Spleen (tissue), 11 donors: ENCODE measurements around the gene NSG1. TPM values are rescaled to one million over a fixed set of nuclear protein-coding genes. Genes with fewer than 3 reads are reported as not detected.

Experiments
- DNase-seq: peaks from one replicate; pipeline ENCODE4 v3.0.0-alpha.2; 2020
- H3K27ac ChIP-seq, 8 donors: fragments of 200-600 bp; sonication (generic) in 7 of 8; 1 replicate in 4 of 8; 2 replicates in 4 of 8; pipeline versions ENCODE4 v1.5.0 to v1.8.0; 2016 to 2021; ENCODE audit warnings: inconsistent platforms in 4 of 8, mild to moderate bottlenecking in 4 of 8, moderate library complexity in 1 of 8
- H3K27me3 ChIP-seq, 7 donors: fragments of 200-600 bp; sonication (generic) in 6 of 7; replicated peaks in 1 of 7; 1 replicate in 4 of 7; 2 replicates in 3 of 7; pipeline versions ENCODE4 v1.5.0 to v1.8.0; 2016 to 2021; ENCODE audit warnings: inconsistent platforms in 3 of 7, mild to moderate bottlenecking in 1 of 7
- H3K36me3 ChIP-seq, 6 donors: fragments of 200-600 bp; sonication (generic) in 5 of 6; 1 replicate in 4 of 6; 2 replicates in 2 of 6; pipeline versions ENCODE4 v1.5.0 to v1.8.0; 2016 to 2021; ENCODE audit warnings: inconsistent platforms in 2 of 6
- H3K4me1 ChIP-seq, 6 donors: fragments of 200-600 bp; sonication (generic) in 5 of 6; 1 replicate in 3 of 6; 2 replicates in 3 of 6; pipeline versions ENCODE4 v1.5.0 to v1.8.0; 2016 to 2021; ENCODE audit warnings: inconsistent platforms in 3 of 6
- H3K4me3 ChIP-seq, 8 donors: fragments of 200-600 bp; sonication (generic) in 7 of 8; 1 replicate in 4 of 8; 2 replicates in 4 of 8; pipeline versions ENCODE4 v1.5.0 to v1.8.0; 2016 to 2021; ENCODE audit warnings: inconsistent platforms in 4 of 8, mild to moderate bottlenecking in 4 of 8, moderate library complexity in 2 of 8
- H3K9me3 ChIP-seq, 8 donors: fragments of 200-600 bp; sonication (generic) in 7 of 8; 1 replicate in 4 of 8; 2 replicates in 4 of 8; pipeline versions ENCODE4 v1.5.0 to v1.8.0; 2016 to 2021; ENCODE audit warnings: inconsistent platforms in 4 of 8
- CTCF ChIP-seq, 11 experiments: fragments of 200-600 bp in 7 of 11; fragments of 450-650 bp in 4 of 11; sonication (generic) in 4 of 11; IDR thresholded peaks in 8 of 11; conservative IDR thresholded peaks in 3 of 11; 1 replicate in 7 of 11; 2 replicates in 4 of 11; pipeline versions ENCODE4 v1.4.0 to v1.8.0; 2016 to 2021; ENCODE audit warnings: antibody characterized with exemption in 11 of 11, inconsistent platforms in 4 of 11, mild to moderate bottlenecking in 1 of 11
- POLR2A ChIP-seq, 3 donors: fragments of 450-650 bp; IDR thresholded peaks; one replicate each; pipeline ENCODE4 v1.5.1; 2017; ENCODE audit warnings: antibody characterized with exemption in 3 of 3, mild to moderate bottlenecking in 1 of 3
- POLR2AphosphoS5 ChIP-seq, 3 donors: sonication (generic); formaldehyde crosslinking; IDR thresholded peaks; one replicate each; pipeline ENCODE4 v1.5.1; 2017; ENCODE audit warnings: antibody characterized with exemption in 3 of 3
- WGBS, 5 donors: extraction: QIAGEN DNeasy Blood & Tissue Kit in 3 of 5; methylation state at CpG; one replicate each; pipeline versions ENCODE4 v1.1.5 to v1.1.7; 2013 to 2018; 5-methylcytosine and 5-hydroxymethylcytosine counted together
- intact Hi-C: fragments of 100-400 bp; cut with DNase I; formaldehyde crosslinking; loops from one replicate; pipeline ENCODE4 v1.15.0; 2023; ENCODE audit warnings: low total_unique reads
- polyA plus RNA-seq, 3 donors: library from polyadenylated mRNA; stranded (reverse); fragments of 200-250 nt; gene quantifications; one replicate each; pipeline ENCODE4 v1.2.1, GENCODE V29; 2013
- total RNA-seq, 7 donors: library from RNA; depleted of rRNA in 3 of 7; stranded (reverse); fragments of >200 nt in 3 of 7; fragmentation: NEBNext Ultra II Directional in 4 of 7; extraction: Animal tissue kit (Norgen Biotek cat#: 25700) in 4 of 7; gene quantifications; one replicate each; pipeline versions ENCODE4 v1.1.0 to v1.2.1, GENCODE V29; 2016 to 2021
- donor health status: healthy with polysubstance abuse.
- donor health status: DM: no; HTN: no; CAD: no; lungs with moderate emphysema.
- donor health status: DM: no; HTN: no; CAD: no.
- donor health status: Bipolar disorder and iron deficiency.
- donor health status: healthy.
- donor health status: DM: no; HTN: no; CAD: no.
- donor health status: DM: yes; HTN: yes; CAD: no.

The NSG1 gene
- total and polyA plus RNA-seq, 10 donors: 0.22 to 4.1 (median 1.4) TPM

DNA sequence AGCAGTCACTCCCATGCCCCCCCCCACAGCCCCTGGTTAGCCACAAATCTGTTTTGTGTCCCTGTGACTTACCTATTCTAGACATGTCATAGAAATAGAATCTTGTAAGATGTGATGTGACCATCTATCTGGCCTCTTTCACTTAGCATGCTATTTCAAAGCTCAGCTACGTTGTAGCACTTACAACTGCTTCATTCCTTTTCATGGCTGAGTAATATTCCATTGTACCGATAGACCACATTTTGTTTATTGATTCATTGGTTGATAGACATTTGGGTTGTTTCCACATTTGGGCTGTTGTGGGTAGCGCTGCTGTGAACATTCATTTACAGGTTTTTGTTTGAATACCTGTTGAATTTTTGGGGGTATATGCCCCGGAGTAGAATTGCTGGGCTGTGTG is 11.5 kb downstream of the NSG1 start:
- Histone ChIP-seq H3K4me3 (no peak overlapping the region), H3K27ac (no peak overlapping the region), H3K9me3 (peaks cover 0 to 15% (median 0%) of the 10 kb centered on the region in 8 donors), H3K4me1 (peaks cover 0 to 13% (median 0%) of the 10 kb centered on the region in 6 donors), H3K27me3 (peaks cover 0 to 72% (median 0%) of the 10 kb centered on the region in 7 donors), H3K36me3 (no peaks in the 10 kb centered on the region)
- DNase-seq: no peak
- TF ChIP-seq CTCF (IDR thresholded peaks at IDR 0.05 in 8 of 11, conservative IDR thresholded peaks at IDR 0.05 in 3 of 11) (no peak), POLR2AphosphoS5 (IDR thresholded peaks at IDR 0.05) (no peak), POLR2A (IDR thresholded peaks at IDR 0.05) (no peak)
- intact Hi-C loops: no loop called here
- WGBS, 5 donors: 62 to 83% (median 73%) methylated on average over 4 of the region's 4 CpGs

DNA sequence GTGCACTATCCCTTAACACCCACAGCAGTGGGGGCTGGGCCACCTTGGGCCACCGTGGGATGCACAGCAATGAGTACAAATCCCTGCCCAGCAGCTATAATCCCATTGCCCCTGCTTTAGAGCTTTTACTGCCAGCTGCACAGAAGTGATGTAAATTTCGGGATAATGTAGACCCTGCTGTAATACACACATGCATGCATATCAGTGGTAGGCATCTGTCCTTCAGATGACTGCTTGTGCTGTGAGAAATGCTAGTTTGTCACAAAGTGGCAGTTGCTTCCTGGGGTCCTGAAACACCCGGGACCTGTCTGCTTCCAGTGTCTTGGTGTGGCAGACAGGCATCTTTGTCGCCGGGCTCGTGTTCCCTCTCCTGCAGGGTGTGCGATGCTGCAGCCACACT is 14.1 kb downstream of the NSG1 start:
- H3K4me3 ChIP-seq: no peak overlapping the region
- TF ChIP-seq POLR2AphosphoS5 (IDR thresholded peaks at IDR 0.05): no peak
- peaks cover 0 to 5% (median 0%) of the 10 kb centered on the region in 6 donors for H3K4me1 ChIP-seq
- 73 to 79% (median 77%) methylated on average over 6 to 7 of the region's 7 CpGs for WGBS, 5 donors
- H3K27ac ChIP-seq: no peak overlapping the region
- H3K27me3 ChIP-seq: peaks cover 0 to 70% (median 0%) of the 10 kb centered on the region in 7 donors
- no peaks in the 10 kb centered on the region for H3K36me3 ChIP-seq
- intact Hi-C loops: no loop called here
- no peak for DNase-seq
- H3K9me3 ChIP-seq: peaks cover 0 to 15% (median 0%) of the 10 kb centered on the region in 8 donors

- Histone ChIP-seq H3K27ac (no peak overlapping the region), H3K36me3 (no peaks in the 10 kb centered on the region), H3K9me3 (peaks cover 0 to 15% (median 0%) of the 10 kb centered on the region in 8 donors), H3K27me3 (peaks cover 0 to 70% (median 4%) of the 10 kb centered on the region in 7 donors), H3K4me1 (no peaks in the 10 kb centered on the region), H3K4me3 (no peak overlapping the region)
- WGBS, 5 donors: 72 to 80% (median 73%) methylated on average over 6 to 13 of the region's 13 CpGs
- intact Hi-C loops: no loop called here
- no peak for DNase-seq
- TF ChIP-seq CTCF (IDR thresholded peaks at IDR 0.05 in 8 of 11, conservative IDR thresholded peaks at IDR 0.05 in 3 of 11) (no peak), POLR2A (IDR thresholded peaks at IDR 0.05) (no peak), POLR2AphosphoS5 (IDR thresholded peaks at IDR 0.05) (no peak)
Measured at GRCh38 chr4:4402966-4403365, 16.1 kb downstream of the NSG1 start.

- WGBS, 5 donors: 86 to 89% (median 88%) methylated on average over 11 to 15 of the region's 15 CpGs
- no peak for DNase-seq
- no peak for TF ChIP-seq POLR2A (IDR thresholded peaks at IDR 0.05)
- TF ChIP-seq POLR2AphosphoS5 (IDR thresholded peaks at IDR 0.05): no peak
- no peak for TF ChIP-seq CTCF (IDR thresholded peaks at IDR 0.05 in 8 of 11, conservative IDR thresholded peaks at IDR 0.05 in 3 of 11)
- Histone ChIP-seq H3K36me3 (no peaks in the 10 kb centered on the region), H3K27ac (no peak overlapping the region), H3K9me3 (peaks cover 0 to 3% (median 0%) of the 10 kb centered on the region in 8 donors), H3K4me3 (no peak overlapping the region), H3K27me3 (peaks cover 0 to 80% (median 4%) of the 10 kb centered on the region in 7 donors), H3K4me1 (no peaks in the 10 kb centered on the region)
- intact Hi-C loops: no loop called here
Measured at GRCh38 chr4:4405358-4405962, 18.6 kb downstream of the NSG1 start.
